CD4-positive, alpha-beta T cell treated with Interferon alpha-2 for 1 hour (primary cell): ENCODE measurements around the gene SENP6.
A peak's percentile ranks its signal among the peaks of the same experiment; 100 is the strongest.
"Not testable (repeated sequence)": the region's sequence is repeated elsewhere in the genome, so short reads cannot be mapped to it uniquely, and the experiment has no call there.

Experiments
- DNase-seq, 2 donors: peaks; one replicate each; pipeline ENCODE4 v3.0.0-alpha.2; 2020 to 2022

SENP6 gene

DNA sequence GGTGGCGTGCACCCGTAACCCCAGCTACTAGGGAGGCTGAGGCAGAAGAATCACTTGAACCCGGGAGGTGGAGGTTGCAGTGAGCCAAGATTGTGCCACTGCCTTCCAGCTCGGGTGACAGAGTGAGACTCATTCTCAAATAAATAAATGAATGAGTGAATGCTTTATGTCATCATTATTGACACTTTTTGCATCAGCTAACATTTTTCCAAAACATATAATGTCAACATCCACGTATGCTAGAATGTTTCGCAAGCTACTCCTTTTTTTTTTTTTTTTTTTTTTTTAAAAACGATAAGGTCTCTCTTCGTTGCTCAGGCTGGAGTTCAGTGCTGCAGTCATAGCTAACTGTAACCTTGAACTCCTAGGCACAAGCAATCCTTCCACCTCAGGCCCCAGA is 72.2 kb downstream of the SENP6 start:
- no peak for DNase-seq

DNA sequence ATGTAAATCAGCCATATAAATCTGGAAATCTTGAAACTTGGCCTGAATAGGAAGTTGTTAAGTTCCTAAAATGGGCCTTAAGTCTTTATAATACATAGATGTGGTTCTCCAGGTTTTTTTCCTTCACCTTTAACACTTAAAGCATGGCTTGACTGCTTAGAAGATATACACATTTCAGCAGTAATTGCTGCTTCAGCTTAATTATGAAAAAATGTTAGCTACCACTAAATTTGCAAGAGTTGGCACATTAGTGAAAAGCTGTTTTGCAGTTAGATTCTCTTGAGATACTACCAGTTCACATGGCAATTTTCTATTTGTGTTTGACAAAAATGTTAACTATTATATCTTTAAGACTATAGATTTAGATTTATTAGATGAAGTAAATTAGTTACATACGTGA is 74.7 kb downstream of the SENP6 start:
- no peak for DNase-seq

DNA sequence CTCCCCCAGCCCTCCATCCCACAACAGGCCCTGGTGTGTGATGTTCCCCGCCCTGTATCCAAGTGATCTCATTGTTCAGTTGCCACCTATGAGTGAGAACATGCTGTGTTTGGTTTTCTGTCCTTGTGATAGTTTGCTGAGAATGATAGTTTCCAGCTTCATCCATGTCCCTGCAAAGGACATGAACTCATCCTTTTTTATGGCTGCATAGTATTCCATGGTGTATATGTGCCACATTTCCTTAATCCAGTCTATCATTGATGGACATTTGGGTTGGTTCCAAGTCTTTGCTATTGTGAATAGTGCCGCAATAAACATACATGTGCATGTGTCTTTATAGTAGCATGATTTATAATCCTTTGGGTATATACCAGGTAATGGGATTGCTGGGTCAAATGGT is 80.9 kb downstream of the SENP6 start:
- not testable (repeated sequence) for DNase-seq

DNA sequence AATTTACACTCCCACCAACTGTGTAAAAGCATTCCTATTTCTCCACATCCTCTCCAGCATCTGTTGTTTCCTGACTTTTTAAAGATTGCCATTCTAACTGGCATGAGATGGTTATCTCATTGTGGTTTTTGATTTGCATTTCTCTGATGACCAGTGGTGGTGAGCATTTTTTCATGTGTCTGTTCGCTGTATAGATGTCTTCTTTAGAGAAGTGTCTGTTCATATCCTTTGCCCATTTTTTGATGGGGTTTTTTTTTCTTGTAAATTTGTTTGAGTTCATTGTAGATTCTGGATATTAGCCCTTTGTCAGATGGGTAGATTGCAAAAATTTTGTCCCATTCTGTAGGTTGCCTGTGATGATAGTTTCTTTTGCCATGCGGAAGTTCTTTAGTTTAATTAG is 81.3 kb downstream of the SENP6 start:
- not testable (repeated sequence) for DNase-seq

DNA sequence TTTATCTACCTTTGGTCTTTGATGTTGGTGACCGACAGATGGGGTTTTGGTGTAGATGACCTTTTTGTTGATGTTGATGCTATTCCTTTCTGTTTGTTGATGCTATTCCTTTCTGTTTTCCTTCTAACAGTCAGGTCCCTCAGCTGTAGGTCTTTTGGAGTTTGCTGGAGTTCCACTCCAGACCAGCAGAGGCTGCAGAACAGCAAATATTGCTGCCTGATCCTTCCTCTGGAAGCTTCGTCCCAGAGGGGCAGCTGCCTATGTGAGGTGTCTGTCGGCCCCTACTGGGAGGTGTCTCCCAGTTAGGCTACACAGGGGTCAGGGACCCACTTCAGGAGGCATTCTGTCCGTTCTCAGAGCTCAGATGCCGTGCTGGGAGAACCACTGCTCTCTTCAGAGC is 85.9 kb downstream of the SENP6 start:
- DNase-seq = not testable (repeated sequence)

DNA sequence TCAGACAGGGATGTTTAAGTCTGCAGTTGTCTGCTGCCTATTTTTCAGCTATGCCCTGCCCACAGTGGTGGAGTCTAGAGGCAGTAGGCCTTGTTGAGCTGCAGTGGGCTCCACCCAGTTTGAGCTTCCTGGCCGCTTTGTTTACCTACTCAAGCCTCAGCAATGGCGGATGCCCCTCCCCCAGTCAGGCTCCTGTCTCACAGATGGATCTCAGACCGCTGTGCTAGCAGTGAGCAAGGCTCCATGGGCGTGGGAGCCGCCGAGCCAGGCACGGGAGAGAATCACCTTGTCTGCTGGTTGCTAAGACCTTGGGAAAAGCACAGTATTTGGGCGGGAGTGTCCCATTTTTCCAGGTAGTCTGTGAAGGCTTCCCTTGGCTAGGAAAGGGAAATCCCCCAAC is 86.3 kb downstream of the SENP6 start:
- DNase-seq = not testable (repeated sequence)

DNA sequence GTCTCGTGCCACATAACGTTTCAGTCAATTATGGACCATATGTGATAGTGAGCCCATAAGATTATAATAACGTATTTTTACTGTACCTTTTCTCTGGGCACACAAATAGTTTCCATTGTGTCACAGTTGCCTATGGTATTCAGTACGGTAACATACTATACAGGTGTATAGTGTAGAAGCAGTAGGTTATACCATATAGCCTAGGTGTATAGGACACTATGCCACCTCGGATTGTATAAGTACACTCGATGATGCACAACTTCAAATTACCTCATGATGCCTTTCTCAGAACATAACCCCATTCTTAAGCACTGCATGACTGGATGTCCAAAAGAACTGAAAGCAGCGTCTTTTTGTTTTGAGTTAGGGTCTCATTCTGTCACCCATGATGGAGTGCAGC is 87.9 kb downstream of the SENP6 start:
- no peak for DNase-seq

DNA sequence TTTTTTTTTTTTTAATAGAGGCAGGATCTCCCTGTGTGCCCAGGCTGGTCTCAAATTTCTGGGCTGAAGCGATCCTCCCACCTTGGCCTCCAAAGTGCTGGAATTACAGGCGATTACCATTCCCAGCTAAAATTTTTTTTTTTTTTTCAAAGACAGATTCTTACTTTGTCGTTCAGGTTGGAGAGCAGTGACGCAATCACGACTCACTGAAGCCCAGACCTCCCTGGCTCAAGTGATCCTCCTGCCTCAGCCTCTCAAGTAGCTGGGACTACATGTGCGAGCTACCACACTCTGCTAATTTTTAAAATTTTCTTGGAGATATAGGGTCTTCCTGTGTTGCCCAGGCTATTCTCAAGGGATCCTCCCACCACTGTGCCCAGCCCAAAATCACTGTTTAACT is 89.3 kb downstream of the SENP6 start:
- DNase-seq = no peak

DNA sequence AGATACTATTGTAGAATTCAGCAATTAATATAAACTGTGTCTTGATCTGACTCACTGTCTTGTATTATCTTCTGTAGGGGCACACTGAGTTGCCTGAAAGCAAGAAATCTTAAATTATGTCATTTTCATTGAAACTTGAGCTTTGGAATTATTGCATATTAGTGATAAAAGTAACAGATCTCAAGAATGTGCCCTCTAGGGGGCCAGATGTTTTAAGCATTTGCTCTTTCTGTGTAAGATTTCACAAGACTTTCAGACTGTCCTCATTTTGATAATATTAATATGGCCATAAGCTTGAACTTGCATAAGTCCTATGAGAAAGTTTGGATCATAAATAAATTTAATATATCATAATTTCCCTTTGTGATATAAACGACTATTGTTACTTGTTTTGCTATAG is 91.9 kb downstream of the SENP6 start:
- no peak for DNase-seq

DNA sequence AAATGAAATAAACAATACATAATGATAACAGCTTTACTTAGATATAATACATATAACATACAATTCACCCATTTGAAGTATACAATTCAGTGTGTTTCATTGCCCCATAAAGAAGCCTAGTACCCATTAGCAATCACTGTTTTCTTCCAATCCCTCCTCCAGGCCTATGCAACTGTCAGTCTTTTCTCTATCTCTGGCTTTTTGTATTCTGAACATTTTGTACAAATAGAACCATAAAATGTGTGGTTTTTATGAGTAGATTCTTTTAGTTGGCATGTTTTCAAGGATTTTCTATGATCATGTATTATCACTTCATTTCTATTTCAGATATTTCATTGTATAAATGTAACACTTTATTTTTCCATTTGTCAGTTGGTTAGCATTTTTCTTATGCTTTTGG is 92.7 kb downstream of the SENP6 start:
- no peak for DNase-seq

DNA sequence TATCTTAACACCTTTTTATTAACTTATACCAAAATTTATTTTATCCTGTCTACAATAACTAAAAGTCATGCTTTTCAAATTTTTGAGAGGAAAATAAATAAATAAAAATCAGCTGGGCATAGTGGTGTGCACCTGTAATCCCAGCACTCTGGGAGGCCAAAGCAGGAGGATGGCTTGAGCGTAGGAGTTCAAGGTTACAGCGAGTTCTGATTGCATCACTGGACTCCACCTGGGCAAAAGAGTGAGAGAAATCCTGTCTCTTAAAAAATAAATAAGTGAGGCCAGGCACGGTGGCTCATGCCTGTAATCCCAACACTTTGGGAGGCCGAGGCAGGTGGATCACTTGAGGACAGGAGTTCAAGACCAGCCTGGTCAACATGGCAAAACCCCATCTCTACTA is 106.7 kb downstream of the SENP6 start:
- not testable (repeated sequence) for DNase-seq

DNA sequence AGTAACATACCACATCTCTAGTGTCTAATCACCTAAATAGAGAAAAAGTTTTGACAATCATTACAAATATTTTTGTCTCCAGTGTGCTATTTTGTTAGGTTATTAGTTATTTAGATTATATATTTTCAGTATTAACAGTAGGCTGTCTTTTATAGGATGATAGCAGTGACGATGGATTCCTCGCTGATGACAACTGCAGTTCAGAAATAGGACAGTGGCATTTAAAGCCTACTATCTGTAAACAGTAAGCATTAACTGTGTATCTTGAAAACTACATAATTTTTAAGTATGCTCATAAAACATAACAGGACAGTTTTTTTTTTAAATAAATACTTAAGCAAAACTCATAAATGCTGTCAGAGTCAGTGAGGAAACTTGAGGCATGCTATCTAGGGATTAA is 109.5 kb downstream of the SENP6 start:
- DNase-seq = no peak

DNA sequence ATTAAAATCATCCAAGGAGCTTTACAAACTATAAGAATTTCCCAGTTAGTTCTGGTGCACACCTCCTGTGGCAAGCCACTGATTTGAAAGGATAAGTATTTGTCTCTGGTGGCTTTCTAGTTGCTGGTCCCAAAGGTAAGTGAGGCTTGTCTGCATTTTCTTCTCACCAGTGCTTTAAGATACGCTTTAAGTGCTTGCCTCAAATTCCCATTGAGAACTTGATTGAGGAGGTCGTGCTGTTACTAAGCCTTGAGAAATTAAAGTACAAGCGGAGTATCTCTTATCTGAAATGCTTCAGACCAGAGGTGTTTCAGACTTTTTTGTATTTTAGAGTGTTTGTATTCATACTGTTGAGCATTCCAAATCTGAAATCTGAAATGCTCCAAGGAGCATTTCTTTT is 117.5 kb downstream of the SENP6 start:
- no peak for DNase-seq

DNA sequence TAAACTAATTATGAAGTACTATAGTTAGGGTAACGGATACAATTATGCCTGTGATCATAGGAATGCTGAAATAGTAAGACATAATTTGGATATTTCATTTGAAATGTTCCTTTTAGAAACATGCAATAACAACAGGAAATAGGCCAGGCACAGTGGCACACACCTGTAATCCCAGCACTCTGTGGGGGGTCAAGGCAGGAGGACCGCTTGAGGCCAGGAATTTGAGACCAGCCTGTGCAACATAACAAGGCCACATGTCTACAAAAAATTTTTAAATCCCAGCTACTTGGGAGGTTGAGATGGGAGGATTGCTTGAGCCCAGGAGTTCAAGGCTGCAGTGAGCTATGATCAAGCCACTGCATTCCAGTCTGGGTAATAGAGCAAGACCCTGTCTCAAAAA is 121.7 kb downstream of the SENP6 start:
- no peak for DNase-seq

DNA sequence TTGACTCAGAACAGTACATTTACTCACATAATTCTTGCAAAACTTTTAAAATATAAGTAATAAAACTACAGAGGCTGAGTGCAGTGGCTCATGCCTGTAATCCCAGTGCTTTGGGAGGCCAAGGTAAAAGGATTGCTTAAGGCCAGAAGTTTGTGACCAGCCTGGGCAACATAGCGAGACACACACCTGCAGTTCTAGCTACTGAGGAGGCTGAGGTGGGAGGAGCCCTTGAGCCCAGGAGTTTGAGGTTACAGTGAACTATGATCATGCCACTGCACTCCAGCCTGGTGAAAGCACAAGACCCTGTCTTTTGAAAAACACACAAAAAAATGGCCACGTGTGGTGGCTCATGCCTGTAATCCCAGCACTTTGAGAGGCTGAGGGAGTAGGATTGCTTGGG is 125.5 kb downstream of the SENP6 start:
- DNase-seq = no peak

DNA sequence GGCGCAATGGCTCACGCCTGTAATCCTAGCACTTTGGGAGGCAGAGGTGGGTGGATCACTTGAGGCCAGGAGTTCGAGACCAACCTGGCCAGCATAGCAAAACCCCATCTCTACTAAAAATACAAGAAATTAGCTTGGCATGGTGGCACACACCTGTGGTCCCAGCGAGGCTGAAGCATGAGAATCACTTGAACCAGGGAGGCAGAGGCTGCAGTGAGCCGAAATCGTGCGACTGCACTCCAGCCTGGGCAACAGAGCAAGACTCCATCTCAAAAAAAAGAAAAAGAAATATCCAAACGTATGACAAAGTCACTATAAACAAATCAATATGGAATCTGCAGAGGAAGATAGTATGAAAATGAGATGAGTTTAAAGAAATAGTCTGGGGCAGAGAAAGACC is 129.3 kb downstream of the SENP6 start:
- not testable (repeated sequence) for DNase-seq

DNA sequence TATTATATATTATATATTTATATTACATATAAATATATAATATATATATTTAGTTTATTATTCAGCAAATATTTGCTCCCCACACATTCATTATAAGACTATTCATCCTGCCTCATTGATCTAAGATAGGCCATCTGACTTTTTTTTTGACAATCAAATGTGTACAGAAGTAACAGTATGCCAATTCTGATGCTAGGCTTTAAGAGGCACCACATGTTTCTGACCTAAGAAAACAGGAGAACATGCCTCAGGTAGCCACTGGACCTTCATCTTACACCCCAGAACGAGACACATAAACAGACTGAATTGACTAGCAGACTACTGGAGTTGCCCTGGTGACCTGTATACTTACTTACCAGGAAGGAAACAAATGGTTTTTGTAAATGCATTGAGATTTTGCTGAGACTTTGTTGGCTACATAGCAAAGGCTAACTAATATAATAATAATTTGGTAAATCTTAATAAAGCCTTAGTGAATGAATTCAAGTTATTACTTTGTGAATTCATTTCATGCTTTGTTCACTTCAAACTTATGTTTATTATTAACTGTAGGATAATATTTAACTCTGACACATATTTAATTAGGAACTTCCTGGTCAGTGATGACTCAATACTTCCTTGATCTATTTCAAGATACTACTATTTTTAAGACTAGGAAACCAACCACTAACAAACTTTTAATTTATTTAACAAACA is 134.0 kb downstream of the SENP6 start:
- no peak for DNase-seq

DNA sequence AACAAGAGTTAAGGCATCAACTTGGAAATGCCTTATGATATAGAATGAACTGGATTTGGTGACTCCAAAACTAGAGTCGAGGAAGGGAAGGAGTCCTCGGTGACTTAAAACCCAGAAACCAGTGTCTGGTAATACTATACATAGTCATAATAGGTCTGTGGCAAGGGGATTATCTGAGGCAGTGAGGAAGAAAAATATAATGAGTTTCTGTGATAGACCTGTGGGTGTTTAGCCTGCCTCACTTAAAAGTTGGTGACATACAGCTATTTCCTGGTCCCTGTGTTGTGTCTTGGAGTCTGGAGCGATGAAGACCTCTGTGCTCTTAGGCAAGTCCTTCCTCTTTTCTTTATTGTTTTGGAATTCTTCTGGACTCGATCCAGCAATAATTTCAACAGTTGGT is 142.3 kb downstream of the SENP6 start:
- DNase-seq = no peak

DNA sequence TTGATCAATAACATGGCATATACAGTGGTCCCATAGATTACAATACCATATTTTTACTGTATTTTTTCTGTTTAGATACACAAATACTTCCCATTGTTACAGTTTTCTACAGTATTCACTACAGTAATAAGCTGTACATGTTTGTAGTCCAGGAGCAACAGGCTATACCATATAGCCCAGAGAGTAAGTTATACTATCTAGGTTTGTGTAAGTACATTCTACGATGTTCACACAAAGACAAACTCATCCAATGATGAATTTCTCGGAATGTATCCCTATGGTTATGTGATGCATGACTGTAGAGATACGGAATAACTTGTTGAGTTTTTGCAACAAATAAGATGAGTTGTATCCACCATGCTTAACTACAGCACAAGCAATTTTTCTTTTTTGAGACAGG is 143.7 kb downstream of the SENP6 start:
- DNase-seq = no peak

DNA sequence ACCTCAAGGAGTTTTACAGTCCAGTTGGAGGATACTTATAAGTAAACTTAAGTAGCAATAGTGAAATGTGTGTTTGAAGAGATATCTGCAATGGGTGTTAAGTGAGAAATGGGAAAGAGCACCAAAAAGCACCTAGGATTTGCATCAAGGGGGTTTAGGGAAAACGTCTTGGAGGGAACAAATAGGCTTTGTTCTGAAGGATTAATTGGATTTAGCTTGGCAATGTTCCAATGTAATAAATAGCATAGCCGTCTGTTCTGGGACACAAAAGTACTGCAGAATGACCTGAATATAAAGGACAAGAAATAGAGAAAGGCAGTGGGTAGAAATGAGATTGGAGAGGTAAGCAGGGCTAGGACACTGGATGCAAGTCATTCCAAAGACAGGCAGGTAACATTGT is 144.5 kb downstream of the SENP6 start:
- no peak for DNase-seq

DNA sequence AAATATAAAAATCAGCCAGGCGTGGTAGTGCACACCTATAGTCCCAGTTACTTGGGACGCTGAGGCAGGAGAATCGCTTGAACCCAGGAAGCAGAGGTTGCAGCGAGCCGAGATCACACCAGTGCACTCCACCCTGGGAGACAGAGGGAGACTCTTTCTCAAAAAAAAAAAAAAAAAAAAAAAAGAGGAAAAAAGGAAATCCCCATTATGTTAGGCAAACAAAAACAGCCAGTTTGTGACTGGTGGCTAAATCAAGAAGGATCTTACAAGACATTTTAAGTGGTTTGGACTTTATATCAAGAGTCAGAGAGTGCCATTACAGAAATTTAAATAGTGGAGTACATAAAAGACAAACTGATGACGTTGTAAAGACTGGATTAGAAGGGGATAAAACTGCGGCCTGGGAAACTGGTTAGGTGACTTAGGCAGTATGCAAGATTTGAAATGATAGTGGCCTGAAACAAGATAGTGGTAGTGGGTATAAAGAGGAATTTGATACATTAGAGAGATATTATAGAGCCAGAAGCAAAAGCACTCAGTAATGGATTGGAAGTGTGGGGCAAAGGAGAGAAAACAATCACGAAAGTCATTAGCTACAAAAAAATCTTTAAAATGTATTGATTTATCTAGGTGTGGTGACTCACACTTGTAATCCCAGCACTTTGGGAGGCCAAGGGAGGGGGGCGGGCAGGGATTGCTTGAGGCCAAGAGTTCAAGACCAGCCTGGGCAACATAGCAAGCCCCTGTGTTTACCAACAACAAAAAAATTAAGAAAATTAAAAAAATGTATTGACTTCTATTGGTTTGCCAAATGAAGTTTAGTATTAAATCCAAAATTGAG is 145.7 kb downstream of the SENP6 start:
- no peak for DNase-seq

DNA sequence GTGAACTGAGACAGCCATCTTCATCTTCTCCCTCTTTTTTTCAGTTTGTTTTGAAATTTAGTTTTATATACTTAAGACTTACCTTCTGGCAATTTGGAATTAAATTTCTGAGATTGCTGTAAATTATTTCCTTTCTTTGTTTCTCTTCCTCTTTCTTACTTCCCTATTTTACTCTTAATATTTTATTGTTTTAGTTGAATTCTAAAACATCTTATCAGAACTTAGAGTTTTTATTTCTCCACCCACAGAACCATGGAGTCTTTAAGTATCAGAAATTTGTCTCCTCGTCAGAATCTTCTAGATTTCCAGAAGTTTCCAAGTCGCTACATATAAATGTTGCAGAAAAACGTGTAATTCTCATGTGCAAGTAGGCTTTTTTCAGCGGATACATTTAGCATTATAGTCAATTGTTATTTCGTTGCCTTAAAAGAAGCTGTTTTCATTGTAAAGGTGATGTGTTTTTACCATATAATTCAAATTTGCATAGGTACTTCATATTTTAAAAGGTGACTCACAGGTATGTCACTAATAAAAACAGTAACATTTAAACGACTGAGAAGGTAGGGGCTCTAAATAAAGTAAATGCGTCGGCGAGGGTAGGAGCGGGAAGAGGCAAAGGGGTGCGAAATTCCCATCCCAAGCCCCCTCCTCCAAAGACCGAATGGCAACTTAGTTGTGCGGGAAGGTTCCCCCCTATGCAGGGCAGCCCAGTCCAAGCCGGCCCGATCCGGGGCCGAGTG is 146.5 kb downstream of the SENP6 start:
- no peak for DNase-seq

DNA sequence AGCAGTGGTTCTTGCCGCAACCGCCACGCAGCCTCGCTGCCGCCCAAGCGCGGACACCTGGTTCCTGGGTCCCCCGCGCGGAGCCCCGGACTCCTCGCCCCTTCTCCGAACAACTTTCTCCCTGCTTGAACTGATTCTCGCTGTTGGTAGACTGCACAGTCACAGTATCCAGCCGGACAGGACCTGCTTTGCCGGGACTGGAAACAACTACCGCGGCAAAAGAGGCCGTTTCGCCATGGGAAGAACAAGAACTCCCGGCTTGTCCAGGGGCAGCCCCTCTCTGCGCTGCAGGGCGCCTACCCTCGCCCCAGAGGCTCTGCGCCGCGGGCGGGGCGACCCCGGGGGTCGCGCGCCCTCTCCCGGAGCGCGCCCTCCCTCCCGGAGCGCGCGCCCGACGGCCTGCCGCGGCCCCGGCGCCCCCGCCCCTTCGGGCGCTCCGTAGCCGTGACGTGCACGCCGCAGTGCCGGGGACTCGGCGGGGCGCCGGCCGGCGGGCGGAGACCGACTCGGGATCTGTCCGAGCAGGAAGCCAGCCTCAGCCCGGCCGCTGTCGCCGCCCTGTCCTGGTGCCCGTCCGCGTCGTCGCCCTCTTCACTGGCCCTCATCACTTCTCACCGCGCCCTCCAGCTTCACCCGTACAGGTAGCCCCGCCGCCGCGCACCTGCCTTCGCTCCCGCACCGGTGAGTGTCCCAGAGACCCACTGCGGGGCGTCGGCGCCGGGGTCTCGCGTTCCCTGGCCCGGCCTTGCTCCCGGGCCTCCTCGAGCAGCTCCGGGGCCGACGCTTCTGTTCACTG is 147.3 kb downstream of the SENP6 start, which contains the start of gene MYO6:
Gene MYO6 (plus strand): TSS at position 497 of the 796 bp plus-strand sequence. CDS start 68,309 bp downstream, outside the sequence.
- peak in 1 of 2 donors; percentile 56 for DNase-seq
